Measurements from ENCODE around the gene BSG.

Gene BSG

GRCh38 chr19:585551-586110 is 13.2 kb downstream of the BSG start:
- TF ChIP-seq CTCF (IDR thresholded peaks at IDR 0.05; ENCODE audit: low read depth, low read length, missing control alignments) = no peak
- no peak overlapping the region for H3K4me3 ChIP-seq (ENCODE audit: low read depth, low read length)
- no peak overlapping the region for H3K27ac ChIP-seq
- H3K36me3 ChIP-seq (replicated peaks) = peaks cover 13% of the 10 kb centered on the region
- no peak for DNase-seq
- H3K27me3 ChIP-seq (replicated peaks) = no peaks in the 10 kb centered on the region
- in situ Hi-C loops (cut with HindIII; ENCODE audit: low pct_ligation_motif_present, low sequenced_read_pairs) = no loop called here

- peak; percentile 88 for TF ChIP-seq CTCF (IDR thresholded peaks at IDR 0.05; ENCODE audit: low read depth, low read length, missing control alignments)
- in situ Hi-C loops (cut with HindIII; ENCODE audit: low pct_ligation_motif_present, low sequenced_read_pairs) = no loop called here
- no peak overlapping the region for H3K27ac ChIP-seq
- peak; percentile 77 for DNase-seq
- no peaks in the 10 kb centered on the region for H3K36me3 ChIP-seq (replicated peaks)
- H3K4me3 ChIP-seq (ENCODE audit: low read depth, low read length) = no peak overlapping the region
- H3K27me3 ChIP-seq (replicated peaks) = no peaks in the 10 kb centered on the region
Measured at GRCh38 chr19:588093-588740, 15.8 kb downstream of the BSG start.

GRCh38 chr19:588741-589692 is 16.6 kb downstream of the BSG start:
- DNase-seq = no peak
- in situ Hi-C loops (cut with HindIII; ENCODE audit: low pct_ligation_motif_present, low sequenced_read_pairs) = no loop called here
- TF ChIP-seq CTCF (IDR thresholded peaks at IDR 0.05; ENCODE audit: low read depth, low read length, missing control alignments) = no peak
- no peaks in the 10 kb centered on the region for H3K36me3 ChIP-seq (replicated peaks)
- H3K27ac ChIP-seq = no peak overlapping the region
- no peaks in the 10 kb centered on the region for H3K27me3 ChIP-seq (replicated peaks)
- no peak overlapping the region for H3K4me3 ChIP-seq (ENCODE audit: low read depth, low read length)

GRCh38 chr19:589693-590395 is 17.4 kb downstream of the BSG start, which contains the start of gene HCN2:
Gene HCN2 (plus strand): TSS chr19:589881. CDS start chr19:589946, 65 bp downstream.
- no peak for TF ChIP-seq CTCF (IDR thresholded peaks at IDR 0.05; ENCODE audit: low read depth, low read length, missing control alignments)
- H3K27me3 ChIP-seq (replicated peaks) = no peaks in the 10 kb centered on the region
- in situ Hi-C loops (cut with HindIII; ENCODE audit: low pct_ligation_motif_present, low sequenced_read_pairs) = no loop called here

GRCh38 chr19:590396-590745 is 18.0 kb downstream of the BSG start:
- DNase-seq = no peak
- in situ Hi-C loops (cut with HindIII; ENCODE audit: low pct_ligation_motif_present, low sequenced_read_pairs) = no loop called here
- Histone ChIP-seq H3K27me3 (replicated peaks) (no peaks in the 10 kb centered on the region), H3K36me3 (replicated peaks) (no peaks in the 10 kb centered on the region), H3K27ac (no peak overlapping the region), H3K4me3 (ENCODE audit: low read depth, low read length) (peak overlapping the region; percentile 20)
- TF ChIP-seq CTCF (IDR thresholded peaks at IDR 0.05; ENCODE audit: low read depth, low read length, missing control alignments) = no peak

More at GRCh38 chr19:589693-590395, 17.4 kb downstream of the BSG start, which contains the start of gene HCN2:
- H3K27ac ChIP-seq = no peak within 1 kb of the TSS
- H3K4me3 ChIP-seq (ENCODE audit: low read depth, low read length) = peak within 1 kb of the TSS; percentile 20
- H3K36me3 ChIP-seq (replicated peaks) = no peaks in the 10 kb centered on the region
- DNase-seq = no peak
